Measurements from ENCODE around the gene SEPTIN2. TPM values are rescaled to one million over a fixed set of nuclear protein-coding genes. Genes with fewer than 3 reads are reported as not detected.
A peak's percentile ranks its signal among the peaks of the same experiment; 100 is the strongest.
"Not testable (repeated sequence)": the region's sequence is repeated elsewhere in the genome, so short reads cannot be mapped to it uniquely, and the experiment has no call there.

SEPTIN2 gene
- total RNA-seq = 234 TPM

- peak; percentile 20 for DNase-seq (ENCODE audit: low spot score)
Measured at GRCh38 chr2:241315879-241316631, at the start of gene SEPTIN2. Gene SEPTIN2, plus strand, starts transcription at chr2:241315925. Its CDS starts 8,308 bp downstream, at chr2:241324233.

DNA sequence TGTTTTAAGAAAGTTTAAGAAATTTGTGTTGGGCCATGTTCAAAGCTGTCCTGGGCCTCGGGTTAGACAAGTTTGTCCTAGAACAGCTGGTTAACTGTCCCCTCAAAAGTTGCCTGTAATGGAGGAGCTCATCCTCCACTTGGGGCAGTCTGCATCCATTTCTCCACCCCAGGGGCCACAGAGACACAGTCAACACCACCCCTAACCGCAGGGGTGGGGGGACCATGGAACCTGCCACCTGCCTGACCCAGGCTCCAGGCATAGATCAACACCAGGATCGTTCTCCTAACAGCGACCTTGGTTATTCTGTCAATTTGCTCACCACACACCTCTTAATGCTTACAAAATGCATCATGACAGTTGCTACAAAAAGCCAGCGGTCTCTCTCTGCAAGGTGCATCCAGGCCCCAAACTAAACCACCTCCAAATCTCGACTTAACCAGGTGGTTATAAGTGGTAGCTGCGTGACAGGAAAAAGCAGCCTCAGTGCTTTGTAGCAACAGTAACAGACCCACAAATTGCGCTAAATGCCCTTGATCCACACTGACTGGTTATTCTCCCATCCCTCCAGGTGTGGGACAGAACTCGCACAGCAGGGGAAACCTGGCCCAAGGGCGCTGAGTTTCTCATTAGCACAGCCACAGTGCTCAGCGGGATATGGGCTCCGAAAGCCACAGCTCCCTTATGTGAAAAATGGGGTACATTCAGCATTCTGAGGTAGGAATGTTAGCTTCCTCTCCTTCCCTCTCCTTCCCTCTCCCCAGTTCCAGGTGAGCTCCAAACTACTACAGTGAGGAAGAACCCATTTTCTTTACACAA is 48.3 kb upstream of the SEPTIN2 start:
- no peak for DNase-seq (ENCODE audit: low spot score)

GRCh38 chr2:241268306-241268705 is 47.4 kb upstream of the SEPTIN2 start:
- no peak for DNase-seq (ENCODE audit: low spot score)

DNA sequence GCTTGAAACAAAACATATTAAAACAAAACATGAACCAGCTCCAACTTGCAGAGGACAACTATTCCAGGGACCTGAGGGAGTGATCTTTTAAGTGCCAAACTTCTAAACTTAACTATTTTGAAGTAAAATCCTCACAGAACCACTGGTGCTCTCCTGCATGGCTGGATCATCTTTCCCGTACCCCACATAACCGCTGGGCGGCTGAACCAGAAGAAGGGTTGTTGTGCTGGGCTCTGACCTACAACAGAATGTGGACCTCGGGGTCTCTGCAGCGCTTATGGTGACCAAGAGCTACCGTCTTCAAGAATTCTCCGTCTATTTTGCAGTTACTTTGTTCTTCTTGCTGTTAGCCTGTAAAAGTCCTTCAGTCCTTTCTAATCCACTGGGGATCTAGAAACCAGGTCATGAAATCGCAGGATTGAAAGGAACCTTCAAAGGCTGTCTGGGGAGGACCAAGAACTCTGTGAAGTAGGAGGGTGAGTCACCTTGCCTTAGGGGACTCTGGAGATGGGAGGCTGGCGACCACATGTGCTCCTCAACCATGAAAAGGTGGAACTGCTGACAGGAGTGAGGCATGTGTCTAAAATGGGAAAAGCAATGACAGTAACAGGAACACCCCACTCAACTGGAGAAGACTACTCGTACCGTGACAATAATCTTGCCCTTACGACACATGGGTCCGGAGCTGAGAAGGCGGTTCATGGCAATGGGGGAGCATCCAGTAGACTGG is 46.8 kb upstream of the SEPTIN2 start:
- no peak for DNase-seq (ENCODE audit: low spot score)

DNA sequence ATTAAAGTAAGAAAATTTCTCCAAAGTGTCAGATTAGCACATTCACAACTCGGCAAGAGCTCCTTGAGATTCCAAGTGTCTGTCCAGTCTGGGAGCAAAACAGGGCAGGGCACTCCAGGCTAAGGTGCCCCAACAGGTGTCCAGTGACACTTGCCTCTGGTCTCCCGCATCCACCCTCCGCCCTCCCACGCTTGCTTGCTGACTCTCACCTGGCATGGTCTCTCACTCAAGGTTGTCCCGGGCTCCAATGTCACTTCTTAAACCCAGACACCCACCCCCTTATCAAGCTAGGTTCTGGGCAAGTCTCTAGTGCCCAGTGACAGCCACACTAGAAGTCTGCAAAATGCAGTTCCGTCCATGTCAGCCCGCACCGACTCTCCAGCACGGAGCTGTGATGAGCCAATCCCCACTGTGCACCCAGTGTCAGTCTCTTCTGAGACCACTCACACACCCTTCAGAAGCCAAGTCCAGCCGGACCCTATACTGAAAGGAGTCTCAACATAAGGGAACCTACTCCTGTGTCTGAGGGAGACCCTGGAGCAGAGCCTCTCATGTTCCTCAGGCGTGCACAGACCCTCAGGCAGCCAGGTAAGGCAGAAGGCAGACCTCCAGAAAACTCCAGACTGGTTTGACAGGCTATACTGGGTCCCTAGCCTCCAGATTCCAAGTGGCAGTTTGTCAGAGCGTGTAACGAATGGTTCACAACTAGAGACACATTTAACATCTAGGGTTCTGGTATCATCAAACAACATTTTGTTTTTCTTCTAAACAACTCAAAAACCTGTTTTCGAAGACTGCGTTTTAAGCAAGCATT is 45.8 kb upstream of the SEPTIN2 start:
- DNase-seq (ENCODE audit: low spot score) = no peak

DNA sequence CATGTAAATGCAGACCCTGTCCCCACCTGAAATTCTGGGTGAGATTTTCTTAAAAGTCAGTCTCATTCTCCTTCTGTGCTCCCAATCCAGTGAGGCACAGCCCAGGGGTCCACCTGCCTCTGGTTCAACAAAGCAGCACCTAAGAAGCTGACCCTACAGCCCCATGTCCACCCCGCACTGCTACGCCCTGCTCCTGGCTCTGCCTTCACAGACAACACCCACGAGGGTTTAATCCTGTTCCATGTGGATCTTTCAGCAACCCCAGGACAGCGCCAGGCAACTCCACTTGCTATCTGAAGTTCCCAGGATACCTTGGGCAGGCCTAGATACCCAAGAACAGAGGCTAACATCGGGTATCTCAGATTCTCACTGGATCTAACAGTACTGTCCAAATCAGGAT is 45.2 kb upstream of the SEPTIN2 start:
- no peak for DNase-seq (ENCODE audit: low spot score)

GRCh38 chr2:241271706-241272302 is 43.9 kb upstream of the SEPTIN2 start:
- peak; percentile 82 for DNase-seq (ENCODE audit: low spot score)

DNA sequence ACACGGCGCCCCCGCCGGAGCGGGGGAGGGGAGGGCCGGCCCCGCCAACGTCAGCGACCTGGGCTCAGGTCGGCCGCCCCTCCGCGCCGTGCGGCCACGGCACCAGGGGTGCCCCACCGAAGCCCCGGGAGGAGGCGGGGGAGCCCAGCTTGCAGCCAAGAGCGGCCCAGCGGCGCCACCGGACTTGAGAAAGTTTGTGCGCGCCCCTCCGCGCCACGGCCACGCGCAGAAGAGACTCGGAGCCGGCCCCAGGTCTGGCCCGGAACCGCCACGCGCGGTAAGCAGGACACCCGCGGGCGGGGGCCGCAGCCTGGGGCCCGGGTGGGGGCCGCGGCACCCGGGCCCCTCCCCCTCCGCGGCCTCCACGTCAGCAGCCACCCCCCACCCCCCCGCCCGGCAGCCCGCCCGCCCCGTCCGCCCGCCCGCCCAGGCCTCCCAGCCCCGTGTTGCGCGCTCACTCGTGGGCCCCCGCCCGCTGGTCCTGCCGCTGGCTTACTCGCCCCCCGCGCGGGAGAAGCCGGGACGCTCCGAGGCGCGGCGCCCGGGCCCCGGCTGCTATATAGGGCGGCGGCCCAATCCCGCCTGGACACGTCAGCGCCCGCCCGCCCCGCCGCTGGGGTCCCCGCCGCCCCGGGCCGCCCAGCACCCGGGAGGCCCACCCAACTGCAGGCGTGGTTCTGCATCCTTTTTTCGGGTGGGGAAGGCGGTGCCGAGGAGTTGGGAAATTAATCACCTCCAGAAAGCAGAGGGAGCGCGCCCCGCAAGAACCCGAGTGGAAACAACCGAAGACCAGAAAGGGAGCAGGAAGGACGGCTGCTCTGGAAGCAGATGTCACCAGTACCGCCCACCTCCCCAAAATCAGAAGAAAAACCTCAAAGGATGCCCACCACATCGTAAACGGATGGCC is 43.2 kb upstream of the SEPTIN2 start:
- DNase-seq (ENCODE audit: low spot score) = peak; percentile 55

DNA sequence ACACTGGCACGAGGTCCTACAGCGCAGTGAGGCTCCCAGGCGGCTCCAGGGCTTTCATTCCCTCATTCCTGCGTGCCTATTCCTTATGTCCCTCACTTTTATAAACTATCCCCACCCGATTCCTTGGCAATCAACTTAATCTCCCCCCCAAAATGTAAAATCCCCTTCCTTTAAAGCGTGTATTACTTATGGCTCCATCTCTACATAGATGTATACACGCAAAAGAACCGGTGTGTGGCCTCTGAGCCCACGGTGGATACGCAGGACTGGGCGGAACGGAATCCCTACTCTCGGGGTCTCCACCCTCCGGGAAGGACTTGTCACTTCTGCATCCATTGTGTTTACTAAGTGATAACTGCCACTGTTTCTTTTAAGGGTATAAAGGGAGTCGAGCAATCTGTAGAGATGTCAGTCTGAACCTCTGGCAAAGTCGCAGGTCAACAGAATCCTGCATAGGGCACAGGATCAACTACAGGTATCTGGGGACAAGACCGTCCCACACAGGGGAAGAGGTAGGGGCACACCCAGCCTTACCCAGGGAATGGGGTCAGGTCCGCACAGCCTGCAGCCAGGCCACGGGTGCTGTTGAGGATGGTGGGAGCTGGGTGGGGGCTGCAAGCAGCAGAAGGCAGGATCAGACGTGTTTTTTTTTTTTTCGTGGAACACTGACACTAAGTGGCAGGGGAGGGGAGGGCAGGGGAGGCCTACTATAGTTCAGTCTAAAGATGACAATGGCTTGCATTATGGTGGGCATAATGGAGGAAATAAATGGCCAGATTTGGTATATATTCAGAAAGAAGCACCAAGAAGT is 42.3 kb upstream of the SEPTIN2 start:
- no peak for DNase-seq (ENCODE audit: low spot score)

GRCh38 chr2:241274127-241274526 is 41.6 kb upstream of the SEPTIN2 start:
- DNase-seq (ENCODE audit: low spot score) = no peak

DNA sequence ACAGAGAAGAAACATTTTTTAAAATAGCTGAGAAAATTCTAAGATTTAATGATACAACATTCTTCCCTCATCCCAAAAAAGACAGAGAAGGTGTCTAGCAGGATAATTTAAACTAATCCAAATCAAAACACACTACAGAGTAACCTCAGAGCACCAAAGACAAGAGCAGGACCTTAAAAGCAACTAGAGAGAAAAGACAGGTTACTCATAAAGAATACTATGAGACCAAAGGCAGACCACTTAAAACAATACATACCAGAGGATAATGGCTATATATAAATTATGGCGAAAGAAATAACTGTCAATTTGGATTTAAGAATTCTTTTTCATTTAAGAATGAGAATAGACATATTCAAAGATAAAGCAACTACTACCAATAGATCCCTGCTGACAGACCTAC is 40.2 kb upstream of the SEPTIN2 start:
- DNase-seq (ENCODE audit: low spot score) = no peak

DNA sequence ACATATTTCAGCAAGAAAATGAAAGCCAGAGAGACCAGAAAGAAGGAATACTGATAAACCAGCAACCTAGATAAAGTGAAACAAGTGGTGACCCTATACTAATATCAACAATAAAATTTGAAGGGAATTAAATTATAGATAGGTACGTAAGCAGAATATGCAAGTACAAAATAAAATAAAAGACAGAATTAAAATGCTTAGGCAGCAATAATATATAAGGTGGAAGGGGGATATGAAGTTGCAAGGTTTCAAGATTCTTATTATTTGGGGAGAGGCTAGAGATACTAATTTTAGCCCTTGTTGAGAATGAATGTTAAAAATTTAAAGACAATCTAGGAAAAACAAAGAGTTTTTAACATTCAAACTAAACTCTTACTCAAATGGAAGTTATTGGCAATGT is 39.8 kb upstream of the SEPTIN2 start:
- no peak for DNase-seq (ENCODE audit: low spot score)

DNA sequence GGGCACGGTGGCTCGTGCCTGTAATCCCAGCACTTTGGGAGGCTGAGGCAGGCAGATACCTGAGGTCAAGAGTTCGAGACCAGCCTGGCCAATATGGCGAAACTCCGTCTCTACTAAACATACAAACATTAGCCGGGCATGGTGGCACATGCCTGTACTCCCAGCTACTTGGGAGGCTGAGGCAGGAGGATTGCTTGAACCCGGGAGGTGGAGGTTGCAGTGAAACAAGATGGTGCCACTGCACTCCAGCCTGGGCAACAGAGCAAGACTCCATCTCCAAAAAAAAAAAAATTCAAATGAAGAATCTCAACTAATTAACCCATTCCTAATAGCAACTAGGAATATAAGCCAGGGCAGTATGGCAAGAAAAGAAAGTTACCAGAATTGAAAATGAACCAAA is 37.4 kb upstream of the SEPTIN2 start:
- DNase-seq (ENCODE audit: low spot score) = not testable (repeated sequence)

DNA sequence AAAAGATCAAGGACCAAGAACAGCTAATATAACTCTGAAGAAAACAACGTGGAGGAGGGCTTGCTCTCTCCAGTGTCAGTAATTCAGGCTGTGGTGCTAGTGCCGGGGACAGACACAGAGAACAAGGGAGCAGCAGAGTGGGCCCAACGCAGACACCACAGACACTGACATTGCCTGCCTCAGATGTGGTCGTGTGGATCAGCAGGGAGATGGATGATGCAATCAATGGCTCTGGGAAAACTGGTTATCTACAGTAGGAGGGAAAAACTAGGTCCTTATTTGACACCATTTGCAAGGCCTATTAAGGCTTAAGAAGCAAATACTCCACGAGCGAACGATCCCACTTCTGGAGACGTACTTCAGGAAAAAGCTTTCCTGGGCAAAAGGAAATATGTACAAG is 36.3 kb upstream of the SEPTIN2 start:
- no peak for DNase-seq (ENCODE audit: low spot score)

DNA sequence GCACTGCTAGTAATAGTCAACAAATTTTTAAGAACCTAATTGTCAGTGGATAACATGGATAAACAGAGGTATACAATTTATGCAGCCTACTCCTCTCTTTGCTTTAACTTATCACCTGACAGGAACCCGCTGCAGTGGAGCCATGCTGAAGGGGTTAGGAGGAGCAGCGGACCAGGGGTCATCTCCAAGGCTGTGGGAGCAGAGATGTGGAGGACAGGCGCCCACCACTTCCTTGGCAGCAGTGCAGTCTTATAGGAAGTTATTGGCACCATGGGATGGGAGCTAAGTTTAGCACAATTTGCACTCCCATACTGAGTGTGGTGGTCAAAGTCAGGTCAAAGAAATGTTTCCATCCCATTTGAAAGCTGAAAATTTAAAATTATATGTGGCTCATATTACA is 35.9 kb upstream of the SEPTIN2 start:
- no peak for DNase-seq (ENCODE audit: low spot score)

GRCh38 chr2:241280291-241280690 is 35.4 kb upstream of the SEPTIN2 start:
- DNase-seq (ENCODE audit: low spot score) = no peak

DNA sequence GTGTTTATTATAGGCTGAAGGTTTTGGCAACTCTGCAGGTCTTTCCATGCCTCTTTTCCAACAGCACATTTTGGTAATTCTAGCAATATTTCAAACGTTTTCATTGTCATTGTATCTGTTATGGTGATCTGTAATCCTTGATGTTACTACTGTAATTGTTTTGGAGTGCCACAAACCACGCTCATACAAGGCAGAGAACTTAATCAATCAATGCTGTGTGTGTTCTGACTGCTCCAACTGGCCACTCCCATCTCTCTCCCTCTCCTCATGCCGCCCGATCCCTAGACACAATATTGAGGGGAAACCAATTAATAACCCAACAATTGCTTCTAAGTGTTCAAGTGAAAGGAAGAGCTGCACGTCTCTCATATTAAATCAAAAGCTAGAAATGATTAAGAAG is 33.2 kb upstream of the SEPTIN2 start:
- no peak for DNase-seq (ENCODE audit: low spot score)

DNA sequence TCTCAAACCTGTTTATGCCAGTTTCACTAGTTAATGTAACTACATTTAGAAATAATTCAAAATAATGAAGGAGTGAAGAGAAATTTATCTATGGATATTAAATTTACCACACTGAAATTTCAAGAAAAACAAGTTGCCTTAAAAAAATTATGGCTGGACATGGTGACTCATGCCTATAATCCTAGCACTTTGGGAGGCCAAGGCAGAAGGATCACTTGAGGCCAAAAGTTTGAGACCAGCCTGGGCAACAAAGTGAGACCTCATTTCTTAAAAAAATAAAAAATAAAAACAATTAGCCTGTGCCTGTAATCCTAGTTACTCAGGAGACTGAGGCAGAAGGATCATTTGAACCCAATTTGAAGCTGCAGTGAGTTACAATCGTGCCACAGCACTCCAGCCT is 30.1 kb upstream of the SEPTIN2 start:
- no peak for DNase-seq (ENCODE audit: low spot score)

All from mucosa of gallbladder (tissue), 1 donor.